ENCODE measurements around the gene R3HCC1L. TPM values are rescaled to one million over a fixed set of nuclear protein-coding genes. Genes with fewer than 3 reads are reported as not detected.

Gene R3HCC1L
- total RNA-seq, 3 donors from 2014 or later (not counting 1 experiment from before 2014, with no cell fraction given): 17.9 to 25.6 (median 23.3) TPM

DNA sequence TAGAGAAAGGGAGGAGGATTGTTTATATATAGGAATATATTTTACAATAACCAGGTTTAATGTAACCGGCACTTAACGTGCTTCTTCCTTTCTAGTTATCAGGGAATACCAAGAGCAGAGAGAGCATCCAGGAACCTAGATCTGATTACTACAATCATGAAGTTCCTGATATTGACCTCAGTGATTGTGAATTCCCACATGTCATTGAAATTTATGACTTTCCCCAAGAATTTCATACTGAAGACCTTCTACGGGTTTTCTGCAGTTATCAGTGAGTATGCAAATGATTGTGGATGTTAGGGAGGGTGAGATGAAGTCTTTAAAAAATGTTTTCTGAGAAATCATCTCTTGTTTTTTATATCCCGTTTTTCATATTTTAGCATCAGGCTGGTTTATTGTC lies 97.0 kb downstream of the R3HCC1L start:
- Mint-ChIP-seq H3K36me3 (peaks cover 15% of the 10 kb centered on the region), H3K27me3 (ENCODE audit: low read depth in 2 of 2) (no peaks in the 10 kb centered on the region), H3K27ac (no peak overlapping the region), H3K4me3 (no peak overlapping the region), H3K9me3 (peaks cover 2 to 3% of the 10 kb centered on the region in 2 donors), H3K4me1 (peaks cover 17 to 23% of the 10 kb centered on the region in 2 donors)
- ATAC-seq (no peak), DNase-seq (no peak)
- no peaks in the 10 kb centered on the region for H3K27me3 ChIP-seq (ENCODE audit: control insufficient read depth, insufficient read depth, low read length)
- no peaks in the 10 kb centered on the region for H3K4me1 ChIP-seq (ENCODE audit: control insufficient read depth, insufficient read depth, low read length)
- no peak overlapping the region for H3K27ac ChIP-seq (ENCODE audit: low read length)
- WGBS (ENCODE audit: insufficient coverage): 94% methylated on average over 4 of the region's 4 CpGs
- no peak overlapping the region for H3K4me3 ChIP-seq (ENCODE audit: low read length)
- intact Hi-C loops (cut with micrococcal nuclease): no loop called here
- TF ChIP-seq, protein P1, sequence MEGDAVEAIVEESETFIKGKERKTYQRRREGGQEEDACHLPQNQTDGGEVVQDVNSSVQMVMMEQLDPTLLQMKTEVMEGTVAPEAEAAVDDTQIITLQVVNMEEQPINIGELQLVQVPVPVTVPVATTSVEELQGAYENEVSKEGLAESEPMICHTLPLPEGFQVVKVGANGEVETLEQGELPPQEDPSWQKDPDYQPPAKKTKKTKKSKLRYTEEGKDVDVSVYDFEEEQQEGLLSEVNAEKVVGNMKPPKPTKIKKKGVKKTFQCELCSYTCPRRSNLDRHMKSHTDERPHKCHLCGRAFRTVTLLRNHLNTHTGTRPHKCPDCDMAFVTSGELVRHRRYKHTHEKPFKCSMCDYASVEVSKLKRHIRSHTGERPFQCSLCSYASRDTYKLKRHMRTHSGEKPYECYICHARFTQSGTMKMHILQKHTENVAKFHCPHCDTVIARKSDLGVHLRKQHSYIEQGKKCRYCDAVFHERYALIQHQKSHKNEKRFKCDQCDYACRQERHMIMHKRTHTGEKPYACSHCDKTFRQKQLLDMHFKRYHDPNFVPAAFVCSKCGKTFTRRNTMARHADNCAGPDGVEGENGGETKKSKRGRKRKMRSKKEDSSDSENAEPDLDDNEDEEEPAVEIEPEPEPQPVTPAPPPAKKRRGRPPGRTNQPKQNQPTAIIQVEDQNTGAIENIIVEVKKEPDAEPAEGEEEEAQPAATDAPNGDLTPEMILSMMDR (IDR thresholded peaks at IDR 0.05): no peak
- H3K36me3 ChIP-seq (ENCODE audit: control insufficient read depth, insufficient read depth, low read length): peaks cover 25% of the 10 kb centered on the region
- no peaks in the 10 kb centered on the region for H3K9me3 ChIP-seq (ENCODE audit: control insufficient read depth, insufficient read depth, low read length)

DNA sequence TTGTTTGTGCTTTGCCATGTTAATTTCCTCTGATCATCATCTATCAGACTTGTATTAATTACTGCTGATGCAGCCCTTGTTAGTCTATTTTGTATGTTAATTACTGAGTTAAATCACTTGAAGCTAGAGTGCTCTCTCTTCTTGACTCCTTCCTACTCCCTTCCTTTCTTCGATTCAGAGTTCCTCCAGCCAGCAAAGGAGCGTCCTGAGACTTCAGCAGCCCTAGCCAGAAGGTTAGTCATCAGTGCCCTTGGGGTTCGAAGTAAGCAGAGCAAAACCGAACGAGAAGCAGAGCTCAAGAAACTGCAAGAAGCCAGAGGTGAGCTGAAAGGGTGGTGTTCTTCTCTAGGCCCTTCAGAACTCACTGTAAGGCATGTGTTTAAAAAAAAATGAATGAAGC lies 101.4 kb downstream of the R3HCC1L start:
- Histone ChIP-seq H3K36me3 (ENCODE audit: control insufficient read depth, insufficient read depth, low read length) (peaks cover 50% of the 10 kb centered on the region), H3K4me1 (ENCODE audit: control insufficient read depth, insufficient read depth, low read length) (no peaks in the 10 kb centered on the region), H3K9me3 (ENCODE audit: control insufficient read depth, insufficient read depth, low read length) (no peaks in the 10 kb centered on the region), H3K27ac (ENCODE audit: low read length) (no peak overlapping the region), H3K27me3 (ENCODE audit: control insufficient read depth, insufficient read depth, low read length) (no peaks in the 10 kb centered on the region), H3K4me3 (ENCODE audit: low read length) (no peak overlapping the region)
- Mint-ChIP-seq H3K4me1 (peaks cover 6 to 12% of the 10 kb centered on the region in 2 donors), H3K27me3 (ENCODE audit: low read depth in 2 of 2) (no peaks in the 10 kb centered on the region), H3K27ac (peak overlapping the region; percentile 5 to 51), H3K36me3 (peaks cover 19% of the 10 kb centered on the region), H3K9me3 (no peaks in the 10 kb centered on the region), H3K4me3 (no peak overlapping the region)
- TF ChIP-seq, protein P1 (IDR thresholded peaks at IDR 0.05): no peak
- DNase-seq (no peak), ATAC-seq (no peak)
- intact Hi-C loops (cut with micrococcal nuclease): no loop called here
- WGBS (ENCODE audit: insufficient coverage): 95% methylated on average over 5 of the region's 5 CpGs

DNA sequence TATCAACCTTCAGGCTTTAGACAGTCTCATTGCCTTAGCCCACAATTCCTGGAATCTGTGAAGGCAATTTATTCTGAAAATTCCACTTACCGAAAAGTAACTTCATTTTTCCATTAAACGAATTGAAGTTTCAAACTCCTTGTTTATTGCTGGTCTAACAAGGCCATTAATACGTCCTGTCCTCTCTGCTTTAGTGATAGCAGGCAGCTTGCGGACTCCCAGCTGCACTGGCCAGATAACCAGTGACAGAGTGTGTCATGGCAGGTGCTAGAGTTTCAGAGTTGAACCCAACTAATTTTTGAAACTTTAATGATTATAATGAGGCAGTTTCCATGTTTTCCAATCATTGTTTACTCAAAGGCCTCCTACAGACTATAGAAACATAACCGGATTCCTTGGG lies 102.4 kb downstream of the R3HCC1L start:
- H3K27me3 Mint-ChIP-seq (ENCODE audit: low read depth in 2 of 2): no peaks in the 10 kb centered on the region
- H3K9me3 Mint-ChIP-seq: no peaks in the 10 kb centered on the region
- 98% methylated on average over 4 of the region's 5 CpGs for WGBS (ENCODE audit: insufficient coverage)
- peaks cover 6 to 12% of the 10 kb centered on the region in 2 donors for H3K4me1 Mint-ChIP-seq
- H3K27me3 ChIP-seq (ENCODE audit: control insufficient read depth, insufficient read depth, low read length): no peaks in the 10 kb centered on the region
- TF ChIP-seq, protein P1 (IDR thresholded peaks at IDR 0.05): no peak
- H3K4me3 Mint-ChIP-seq: no peak overlapping the region
- no peak for DNase-seq
- H3K36me3 Mint-ChIP-seq: peaks cover 18% of the 10 kb centered on the region
- intact Hi-C loops (cut with micrococcal nuclease): no loop called here
- no peaks in the 10 kb centered on the region for H3K4me1 ChIP-seq (ENCODE audit: control insufficient read depth, insufficient read depth, low read length)
- H3K36me3 ChIP-seq (ENCODE audit: control insufficient read depth, insufficient read depth, low read length): peaks cover 50% of the 10 kb centered on the region
- no peak overlapping the region for H3K4me3 ChIP-seq (ENCODE audit: low read length)
- H3K27ac Mint-ChIP-seq: peak overlapping the region in 1 of 2 donors; percentile 5
- H3K27ac ChIP-seq (ENCODE audit: low read length): no peak overlapping the region
- ATAC-seq: no peak
- no peaks in the 10 kb centered on the region for H3K9me3 ChIP-seq (ENCODE audit: control insufficient read depth, insufficient read depth, low read length)

DNA sequence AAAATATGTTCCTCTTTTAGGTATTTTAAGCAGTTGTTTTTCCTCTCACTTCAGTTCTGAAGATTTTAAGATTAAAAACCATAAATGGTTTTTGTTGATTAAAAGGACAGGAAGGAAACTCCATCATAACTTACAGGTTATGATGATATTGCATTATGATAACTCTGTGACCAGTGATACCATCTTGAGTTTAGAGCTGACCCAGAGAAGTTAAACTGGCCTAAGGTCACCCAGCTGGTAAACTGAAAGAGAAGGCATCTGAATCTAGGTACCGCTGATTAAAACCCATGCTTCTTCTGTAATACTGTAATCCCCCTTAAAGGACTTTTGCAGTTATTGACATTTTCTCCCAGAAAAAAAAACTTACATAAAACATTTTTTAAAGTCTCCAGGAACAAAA lies 103.9 kb downstream of the R3HCC1L start:
- Mint-ChIP-seq H3K36me3 (peaks cover 13% of the 10 kb centered on the region), H3K4me3 (no peak overlapping the region), H3K27me3 (ENCODE audit: low read depth in 2 of 2) (no peaks in the 10 kb centered on the region), H3K4me1 (peaks cover 6 to 8% of the 10 kb centered on the region in 2 donors), H3K27ac (no peak overlapping the region), H3K9me3 (no peaks in the 10 kb centered on the region)
- Histone ChIP-seq H3K9me3 (ENCODE audit: control insufficient read depth, insufficient read depth, low read length) (no peaks in the 10 kb centered on the region), H3K4me1 (ENCODE audit: control insufficient read depth, insufficient read depth, low read length) (no peaks in the 10 kb centered on the region), H3K4me3 (ENCODE audit: low read length) (no peak overlapping the region), H3K36me3 (ENCODE audit: control insufficient read depth, insufficient read depth, low read length) (peaks cover 51% of the 10 kb centered on the region), H3K27ac (ENCODE audit: low read length) (no peak overlapping the region), H3K27me3 (ENCODE audit: control insufficient read depth, insufficient read depth, low read length) (no peaks in the 10 kb centered on the region)
- peak in 1 of 3 donors; percentile 73 for ATAC-seq
- 64% methylated on average over 1 of the region's 1 CpG for WGBS (ENCODE audit: insufficient coverage)
- no peak for DNase-seq
- TF ChIP-seq, protein P1 (IDR thresholded peaks at IDR 0.05): no peak
- intact Hi-C loops (cut with micrococcal nuclease): no loop called here
